ENCODE measurements around the gene SPRR2D.
"Not testable (repeated sequence)": the region's sequence is repeated elsewhere in the genome, so short reads cannot be mapped to it uniquely, and the experiment has no call there.

The SPRR2D gene

GRCh38 chr1:153032073-153032472, 8.8 kb downstream of the SPRR2D start:
- Histone ChIP-seq H3K36me3 (ENCODE audit: insufficient read depth, low read length) (no peaks in the 10 kb centered on the region), H3K4me1 (ENCODE audit: insufficient read depth, low read length) (no peaks in the 10 kb centered on the region; the same call in 1 of the 2 replicates), H3K9me3 (ENCODE audit: control insufficient read depth, insufficient read depth, low read length) (no peaks in the 10 kb centered on the region), H3K9ac (ENCODE audit: low read depth, low read length) (no peak overlapping the region)

DNA sequence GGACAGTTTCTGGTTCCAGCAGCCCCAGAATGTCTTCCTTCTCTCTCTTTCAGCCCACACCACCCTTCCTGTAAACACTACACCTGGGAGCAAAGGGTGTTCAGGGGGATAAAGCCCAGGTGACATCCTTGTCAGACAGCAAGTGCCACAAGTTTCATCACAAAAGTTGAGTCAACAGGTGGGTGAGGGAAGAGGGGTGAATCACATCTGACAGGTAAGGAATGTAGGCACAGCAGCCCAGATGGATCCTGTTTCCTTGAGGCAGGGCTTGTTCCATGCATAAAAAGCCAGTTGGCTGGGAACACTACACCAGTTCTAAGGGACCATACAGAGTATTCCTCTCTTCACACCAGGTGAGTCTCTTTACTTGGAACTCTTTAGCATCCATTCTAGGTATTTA, 10.0 kb downstream of the SPRR2D start, which contains the start of gene SPRR1B:
TSS of gene SPRR1B (plus strand) at position 309 of the 400 bp plus-strand sequence. CDS start 1,143 bp downstream, outside the sequence.
- Histone ChIP-seq H3K4me1 (ENCODE audit: insufficient read depth, low read length) (no peaks in the 10 kb centered on the region; the same call in 1 of the 2 replicates), H3K36me3 (ENCODE audit: insufficient read depth, low read length) (no peaks in the 10 kb centered on the region), H3K9me3 (ENCODE audit: control insufficient read depth, insufficient read depth, low read length) (no peaks in the 10 kb centered on the region), H3K9ac (ENCODE audit: low read depth, low read length) (no peak within 1 kb of the TSS)

- Histone ChIP-seq H3K9me3 (ENCODE audit: control insufficient read depth, insufficient read depth, low read length) (no peaks in the 10 kb centered on the region), H3K9ac (ENCODE audit: low read depth, low read length) (no peak overlapping the region), H3K4me1 (ENCODE audit: insufficient read depth, low read length) (no peaks in the 10 kb centered on the region; the same call in 1 of the 2 replicates), H3K36me3 (ENCODE audit: insufficient read depth, low read length) (no peaks in the 10 kb centered on the region)
Measured at GRCh38 chr1:153028766-153029165, 12.2 kb downstream of the SPRR2D start.

DNA sequence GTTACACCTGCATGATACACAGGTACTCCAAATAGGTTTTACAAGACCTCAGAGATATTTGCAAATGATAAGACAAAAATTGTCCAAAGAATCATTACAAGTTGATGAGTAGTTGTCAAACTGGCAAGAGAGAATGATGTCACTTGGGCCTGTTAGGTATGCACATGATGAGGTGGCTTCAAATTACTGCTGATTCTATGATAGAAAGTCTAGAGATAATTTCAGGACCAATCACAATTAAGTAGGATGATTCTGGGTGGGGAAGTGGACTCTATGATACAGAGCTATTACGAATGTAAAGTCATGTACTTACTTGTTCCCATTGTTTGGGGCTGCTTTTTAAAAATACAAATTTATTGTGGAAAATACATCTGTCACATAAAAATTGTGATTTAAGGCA, 15.1 kb downstream of the SPRR2D start:
- no peaks in the 10 kb centered on the region for H3K9me3 ChIP-seq (ENCODE audit: control insufficient read depth, insufficient read depth, low read length)
- H3K4me1 ChIP-seq (ENCODE audit: insufficient read depth, low read length), result no peaks in the 10 kb centered on the region; the same call in 1 of the 2 replicates
- no peak overlapping the region for H3K9ac ChIP-seq (ENCODE audit: low read depth, low read length)
- no peaks in the 10 kb centered on the region for H3K36me3 ChIP-seq (ENCODE audit: insufficient read depth, low read length)

DNA sequence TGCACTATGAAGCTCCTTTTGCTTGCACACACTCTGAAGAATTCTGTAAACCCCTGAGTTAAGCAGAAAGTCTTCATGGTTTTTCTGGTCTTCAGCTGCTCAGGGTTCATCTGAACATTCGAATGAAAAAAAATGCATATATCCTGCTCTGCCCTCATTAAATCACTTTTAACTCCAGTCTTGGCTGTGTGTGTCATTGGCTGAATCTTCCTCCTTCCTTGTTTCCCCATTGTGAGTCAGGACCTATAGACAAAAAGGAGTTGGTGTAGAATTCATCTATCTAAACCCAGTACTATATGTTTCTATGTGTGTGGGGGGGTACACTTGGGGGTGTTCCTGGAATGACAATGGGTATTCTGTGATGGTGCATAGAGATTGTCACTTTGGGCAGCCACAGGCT, 16.5 kb downstream of the SPRR2D start:
- H3K4me1 ChIP-seq (ENCODE audit: insufficient read depth, low read length), result no peaks in the 10 kb centered on the region; the same call in 1 of the 2 replicates
- H3K36me3 ChIP-seq (ENCODE audit: insufficient read depth, low read length), result no peaks in the 10 kb centered on the region
- no peak overlapping the region for H3K9ac ChIP-seq (ENCODE audit: low read depth, low read length)
- H3K9me3 ChIP-seq (ENCODE audit: control insufficient read depth, insufficient read depth, low read length), result no peaks in the 10 kb centered on the region

DNA sequence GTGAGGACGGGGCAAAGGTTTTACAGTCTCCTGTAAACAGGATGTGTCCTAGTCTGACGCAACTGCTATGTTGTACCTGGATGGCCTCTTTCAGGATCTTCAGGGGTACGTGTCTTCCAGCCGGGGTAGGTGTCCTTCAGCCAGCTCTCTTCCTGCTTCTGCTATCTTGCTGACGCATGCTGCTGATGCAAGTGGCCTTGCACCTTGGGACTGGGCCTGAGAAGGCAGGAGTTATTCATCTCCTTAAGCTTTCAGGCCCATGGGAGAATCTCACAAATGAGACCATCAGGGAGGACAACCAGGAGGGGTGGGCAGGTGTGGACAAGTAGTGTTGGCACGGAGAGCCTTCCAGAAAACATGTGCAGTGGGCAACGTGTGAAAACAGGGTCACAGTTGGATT, 17.8 kb downstream of the SPRR2D start:
- no peaks in the 10 kb centered on the region; the same call in 1 of the 2 replicates for H3K4me1 ChIP-seq (ENCODE audit: insufficient read depth, low read length)
- H3K36me3 ChIP-seq (ENCODE audit: insufficient read depth, low read length), result no peaks in the 10 kb centered on the region
- H3K9me3 ChIP-seq (ENCODE audit: control insufficient read depth, insufficient read depth, low read length), result no peaks in the 10 kb centered on the region
- H3K9ac ChIP-seq (ENCODE audit: low read depth, low read length), result no peak overlapping the region

- H3K9ac ChIP-seq (ENCODE audit: low read depth, low read length); H3K36me3 ChIP-seq (ENCODE audit: insufficient read depth, low read length); H3K9me3 ChIP-seq (ENCODE audit: control insufficient read depth, insufficient read depth, low read length); H3K4me1 ChIP-seq (ENCODE audit: insufficient read depth, low read length): not testable (repeated sequence)
Measured at GRCh38 chr1:153022340-153022739, 18.6 kb downstream of the SPRR2D start.

GRCh38 chr1:153021829-153022228, 19.1 kb downstream of the SPRR2D start:
- not testable (repeated sequence) for H3K9ac ChIP-seq (ENCODE audit: low read depth, low read length); H3K36me3 ChIP-seq (ENCODE audit: insufficient read depth, low read length); H3K4me1 ChIP-seq (ENCODE audit: insufficient read depth, low read length); H3K9me3 ChIP-seq (ENCODE audit: control insufficient read depth, insufficient read depth, low read length)

GRCh38 chr1:153011235-153011758, 29.6 kb downstream of the SPRR2D start:
- H3K9me3 ChIP-seq (ENCODE audit: control insufficient read depth, insufficient read depth, low read length); H3K36me3 ChIP-seq (ENCODE audit: insufficient read depth, low read length); H3K4me1 ChIP-seq (ENCODE audit: insufficient read depth, low read length); H3K9ac ChIP-seq (ENCODE audit: low read depth, low read length): not testable (repeated sequence)

GRCh38 chr1:153001382-153001781, 39.5 kb downstream of the SPRR2D start, which contains the start of gene SPRR3:
Gene SPRR3, plus strand, starts transcription at chr1:153001749. Its CDS starts 1,272 bp downstream, at chr1:153003021.
- Histone ChIP-seq H3K9ac (ENCODE audit: low read depth, low read length) (no peak within 1 kb of the TSS), H3K36me3 (ENCODE audit: insufficient read depth, low read length) (no peaks in the 10 kb centered on the region), H3K9me3 (ENCODE audit: control insufficient read depth, insufficient read depth, low read length) (no peaks in the 10 kb centered on the region), H3K4me1 (ENCODE audit: insufficient read depth, low read length) (no peaks in the 10 kb centered on the region)

- Histone ChIP-seq H3K4me1 (ENCODE audit: insufficient read depth, low read length) (no peaks in the 10 kb centered on the region), H3K9me3 (ENCODE audit: control insufficient read depth, insufficient read depth, low read length) (no peaks in the 10 kb centered on the region), H3K9ac (ENCODE audit: low read depth, low read length) (no peak overlapping the region), H3K36me3 (ENCODE audit: insufficient read depth, low read length) (no peaks in the 10 kb centered on the region)
Measured at GRCh38 chr1:153000294-153000693, 40.6 kb downstream of the SPRR2D start.

- no peaks in the 10 kb centered on the region for H3K9me3 ChIP-seq (ENCODE audit: control insufficient read depth, insufficient read depth, low read length)
- H3K4me1 ChIP-seq (ENCODE audit: insufficient read depth, low read length), result no peaks in the 10 kb centered on the region
- no peak overlapping the region for H3K9ac ChIP-seq (ENCODE audit: low read depth, low read length)
- no peaks in the 10 kb centered on the region for H3K36me3 ChIP-seq (ENCODE audit: insufficient read depth, low read length)
Measured at GRCh38 chr1:152999818-153000217, 41.1 kb downstream of the SPRR2D start.

GRCh38 chr1:152998476-152998875, 42.4 kb downstream of the SPRR2D start:
- no peaks in the 10 kb centered on the region for H3K36me3 ChIP-seq (ENCODE audit: insufficient read depth, low read length)
- H3K4me1 ChIP-seq (ENCODE audit: insufficient read depth, low read length), result no peaks in the 10 kb centered on the region
- no peaks in the 10 kb centered on the region for H3K9me3 ChIP-seq (ENCODE audit: control insufficient read depth, insufficient read depth, low read length)
- H3K9ac ChIP-seq (ENCODE audit: low read depth, low read length), result no peak overlapping the region

- Histone ChIP-seq H3K9ac (ENCODE audit: low read depth, low read length) (no peak overlapping the region), H3K36me3 (ENCODE audit: insufficient read depth, low read length) (no peaks in the 10 kb centered on the region), H3K9me3 (ENCODE audit: control insufficient read depth, insufficient read depth, low read length) (no peaks in the 10 kb centered on the region), H3K4me1 (ENCODE audit: insufficient read depth, low read length) (no peaks in the 10 kb centered on the region)
Measured at GRCh38 chr1:152997901-152998300, 43.0 kb downstream of the SPRR2D start.

GRCh38 chr1:152996633-152997400, 44.1 kb downstream of the SPRR2D start:
- H3K4me1 ChIP-seq (ENCODE audit: insufficient read depth, low read length), result no peaks in the 10 kb centered on the region
- no peak overlapping the region for H3K9ac ChIP-seq (ENCODE audit: low read depth, low read length)
- no peaks in the 10 kb centered on the region for H3K36me3 ChIP-seq (ENCODE audit: insufficient read depth, low read length)
- no peaks in the 10 kb centered on the region for H3K9me3 ChIP-seq (ENCODE audit: control insufficient read depth, insufficient read depth, low read length)
